Measurements from ENCODE around the gene IL1R1.

IL1R1 gene

DNA sequence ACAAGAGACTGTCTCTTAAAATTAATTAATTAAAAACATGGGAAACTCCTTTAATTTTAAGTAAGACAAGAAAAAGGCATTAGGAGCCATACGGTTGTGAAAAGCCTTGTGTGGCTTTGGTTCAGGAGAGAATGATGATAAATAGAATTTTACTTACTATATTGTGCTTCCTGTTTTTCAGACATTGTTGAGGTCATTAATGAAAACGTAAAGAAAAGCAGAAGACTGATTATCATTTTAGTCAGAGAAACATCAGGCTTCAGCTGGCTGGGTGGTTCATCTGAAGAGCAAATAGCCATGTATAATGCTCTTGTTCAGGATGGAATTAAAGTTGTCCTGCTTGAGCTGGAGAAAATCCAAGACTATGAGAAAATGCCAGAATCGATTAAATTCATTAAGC is 33.6 kb downstream of the IL1R1 start:
- DNase-seq (ENCODE audit: low spot score) = no peak

DNA sequence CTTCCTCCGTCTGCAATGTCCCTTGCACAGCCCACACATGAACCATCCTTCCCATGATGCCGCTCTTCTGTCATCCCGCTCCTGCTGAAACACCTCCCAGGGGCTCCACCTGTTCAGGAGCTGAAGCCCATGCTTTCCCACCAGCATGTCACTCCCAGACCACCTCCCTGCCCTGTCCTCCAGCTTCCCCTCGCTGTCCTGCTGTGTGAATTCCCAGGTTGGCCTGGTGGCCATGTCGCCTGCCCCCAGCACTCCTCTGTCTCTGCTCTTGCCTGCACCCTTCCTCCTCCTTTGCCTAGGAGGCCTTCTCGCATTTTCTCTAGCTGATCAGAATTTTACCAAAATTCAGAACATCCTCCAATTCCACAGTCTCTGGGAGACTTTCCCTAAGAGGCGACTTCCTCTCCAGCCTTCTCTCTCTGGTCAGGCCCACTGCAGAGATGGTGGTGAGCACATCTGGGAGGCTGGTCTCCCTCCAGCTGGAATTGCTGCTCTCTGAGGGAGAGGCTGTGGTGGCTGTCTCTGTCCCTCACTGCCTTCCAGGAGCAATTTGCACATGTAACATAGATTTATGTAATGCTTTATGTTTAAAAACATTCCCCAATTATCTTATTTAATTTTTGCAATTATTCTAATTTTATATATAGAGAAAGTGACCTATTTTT is 35.4 kb downstream of the IL1R1 start:
- no peak for DNase-seq (ENCODE audit: low spot score)

- DNase-seq (ENCODE audit: low spot score) = no peak
Observed at GRCh38 chr2:102179061-102179460, 36.5 kb downstream of the IL1R1 start.

DNA sequence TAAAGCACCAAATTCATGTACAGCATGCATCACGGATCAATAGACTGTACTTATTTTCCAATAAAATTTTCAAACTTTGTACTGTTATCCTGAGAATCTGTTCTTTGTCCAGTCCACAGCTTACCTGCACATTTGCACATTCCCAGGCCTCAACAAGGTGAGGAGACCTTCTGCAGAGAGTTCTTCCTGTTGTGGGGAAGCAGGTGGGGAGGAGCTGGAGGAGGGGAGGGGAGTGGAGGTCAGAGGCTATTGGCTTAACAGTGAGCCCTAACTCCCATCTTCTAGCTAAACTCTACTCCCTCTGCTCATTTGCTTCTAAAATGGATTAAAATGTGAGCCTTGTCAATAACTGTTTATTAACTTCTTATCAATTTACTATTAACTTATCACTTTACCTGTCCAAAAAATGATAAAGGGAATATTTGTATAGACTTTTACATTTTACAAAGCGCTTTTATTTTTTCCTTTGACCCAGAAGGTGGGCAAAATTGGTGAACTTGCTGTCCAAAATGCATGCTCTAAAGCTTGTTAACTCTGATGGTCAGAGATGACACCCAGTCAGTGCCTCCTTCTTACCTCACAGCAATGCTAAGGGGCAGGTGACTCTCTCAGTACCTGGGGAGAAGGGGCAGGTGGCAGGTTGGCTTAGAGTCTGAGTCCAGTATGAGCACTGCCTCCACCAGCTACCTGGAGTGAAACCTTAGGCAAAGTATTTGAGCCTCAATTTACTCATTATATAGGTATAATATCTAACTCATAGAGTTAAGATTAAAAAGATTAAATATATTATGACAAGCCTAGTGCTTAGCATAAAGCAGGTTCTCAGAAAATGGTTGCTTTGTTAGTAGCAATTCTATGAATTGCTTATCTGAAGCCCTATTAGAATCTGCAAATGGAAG is 37.5 kb downstream of the IL1R1 start:
- no peak for DNase-seq (ENCODE audit: low spot score)

GRCh38 chr2:102180687-102180999 is 38.1 kb downstream of the IL1R1 start:
- DNase-seq (ENCODE audit: low spot score) = no peak

GRCh38 chr2:102181376-102181775 is 38.8 kb downstream of the IL1R1 start:
- no peak for DNase-seq (ENCODE audit: low spot score)

GRCh38 chr2:102181919-102182635 is 39.5 kb downstream of the IL1R1 start:
- no peak for DNase-seq (ENCODE audit: low spot score)

DNA sequence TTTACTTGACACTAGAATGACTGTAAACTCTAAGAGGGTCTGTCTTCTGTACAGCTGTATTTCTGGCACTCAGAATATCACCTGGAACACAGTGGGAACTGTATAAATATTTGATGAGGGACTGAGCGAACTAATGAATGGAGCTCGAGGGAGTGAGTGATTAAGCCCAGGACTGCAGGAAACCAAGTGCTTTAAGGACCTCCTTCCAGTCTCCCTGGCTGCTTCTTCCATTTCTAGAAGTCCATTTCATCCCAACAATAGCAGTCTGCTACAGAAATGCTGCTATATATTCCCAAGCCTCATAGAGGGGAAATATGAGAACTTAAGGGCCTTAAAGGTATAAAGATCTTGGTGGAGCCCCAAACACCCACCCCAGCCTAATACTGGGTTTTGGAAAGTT is 41.5 kb downstream of the IL1R1 start:
- no peak for DNase-seq (ENCODE audit: low spot score)

DNA sequence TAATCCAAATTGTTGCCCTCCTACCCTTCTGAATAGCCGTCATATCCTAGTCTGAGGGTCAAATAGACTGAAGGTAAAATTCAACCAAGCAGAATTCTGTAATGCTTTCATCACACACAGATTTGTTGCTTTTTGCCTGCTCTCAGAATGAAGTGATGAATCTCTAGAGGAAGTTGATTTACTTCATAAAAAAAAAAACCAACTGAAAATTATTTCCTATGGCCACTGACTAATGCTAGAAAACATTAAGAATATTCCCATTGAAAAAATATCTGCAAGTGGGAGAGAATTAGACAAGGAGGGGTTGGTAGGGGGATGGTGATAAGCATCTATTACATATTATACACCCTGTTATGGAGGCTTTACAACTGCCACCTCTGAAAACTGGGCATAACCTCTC is 42.0 kb downstream of the IL1R1 start:
- DNase-seq (ENCODE audit: low spot score) = no peak

GRCh38 chr2:102185347-102185746 is 42.8 kb downstream of the IL1R1 start:
- DNase-seq (ENCODE audit: low spot score) = no peak

DNA sequence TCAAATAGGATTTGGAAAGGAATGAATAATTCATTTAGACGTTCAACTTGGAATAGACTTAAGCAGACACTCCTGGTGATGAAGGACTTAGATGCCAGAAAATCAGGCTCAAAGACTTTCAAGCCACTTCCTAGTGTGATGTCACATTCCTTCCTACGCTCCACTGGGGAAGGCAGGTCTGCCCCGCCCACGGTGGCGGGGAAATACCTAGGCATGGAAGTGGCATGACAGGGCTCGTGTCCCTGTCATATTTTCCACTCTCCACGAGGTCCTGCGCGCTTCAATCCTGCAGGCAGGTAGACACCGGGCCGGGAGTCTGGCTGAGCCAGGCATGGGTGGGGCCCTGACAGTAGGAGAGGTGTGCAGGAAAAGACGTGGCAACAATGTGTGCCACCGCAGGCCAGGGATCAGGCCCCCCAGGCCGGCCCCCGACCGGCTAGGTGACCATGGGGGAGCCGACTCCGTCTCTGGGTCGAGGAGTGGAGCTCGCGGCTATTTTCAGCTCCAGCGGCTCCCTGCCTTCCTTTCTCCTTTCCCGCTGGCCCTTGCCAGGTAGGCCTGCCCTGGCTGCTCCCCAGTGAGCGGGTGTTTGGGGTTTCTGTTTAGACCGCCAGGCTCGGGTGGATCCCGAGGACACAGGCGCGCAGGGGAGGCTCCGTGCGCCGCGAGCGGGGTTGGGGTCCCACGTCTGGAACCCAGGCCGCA is 44.4 kb downstream of the IL1R1 start, which contains the start of gene IL1RL2:
TSS of gene IL1RL2 (plus strand) at position 233 of the 705 bp plus-strand sequence. CDS start 845 bp downstream, outside the sequence.
- no peak for DNase-seq (ENCODE audit: low spot score)

DNA sequence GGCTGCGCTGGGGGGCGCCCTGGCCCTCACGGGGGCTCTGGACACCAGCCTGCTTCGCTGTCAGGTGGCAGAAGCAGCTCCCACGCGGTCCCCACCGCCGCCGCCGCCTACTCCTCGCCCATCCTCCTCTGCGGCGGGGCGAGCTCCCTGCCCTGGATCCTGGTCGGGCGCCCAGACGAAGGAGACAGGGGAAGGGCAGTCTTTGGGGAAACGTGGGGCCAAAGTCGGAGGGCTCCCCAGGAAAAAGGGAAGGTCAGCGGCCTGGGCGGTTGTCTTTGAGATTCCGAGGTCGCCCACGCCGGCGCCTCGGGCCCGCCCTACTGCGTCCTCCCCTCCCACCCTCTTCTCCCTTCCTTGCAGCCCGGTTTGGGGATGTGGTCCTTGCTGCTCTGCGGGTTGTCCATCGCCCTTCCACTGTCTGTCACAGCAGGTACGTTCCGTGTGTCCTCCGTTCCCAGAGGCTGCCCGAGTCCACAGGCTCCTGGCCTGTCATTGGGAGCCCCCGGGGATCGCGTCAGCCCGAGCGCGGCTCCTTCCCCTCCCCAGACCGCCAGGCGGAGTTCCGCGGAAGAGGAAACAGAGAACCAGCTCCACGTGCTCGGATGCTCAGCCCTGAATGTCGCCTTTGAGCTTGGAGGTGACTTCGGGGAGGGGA is 45.1 kb downstream of the IL1R1 start:
- peak; percentile 40 for DNase-seq (ENCODE audit: low spot score)

DNA sequence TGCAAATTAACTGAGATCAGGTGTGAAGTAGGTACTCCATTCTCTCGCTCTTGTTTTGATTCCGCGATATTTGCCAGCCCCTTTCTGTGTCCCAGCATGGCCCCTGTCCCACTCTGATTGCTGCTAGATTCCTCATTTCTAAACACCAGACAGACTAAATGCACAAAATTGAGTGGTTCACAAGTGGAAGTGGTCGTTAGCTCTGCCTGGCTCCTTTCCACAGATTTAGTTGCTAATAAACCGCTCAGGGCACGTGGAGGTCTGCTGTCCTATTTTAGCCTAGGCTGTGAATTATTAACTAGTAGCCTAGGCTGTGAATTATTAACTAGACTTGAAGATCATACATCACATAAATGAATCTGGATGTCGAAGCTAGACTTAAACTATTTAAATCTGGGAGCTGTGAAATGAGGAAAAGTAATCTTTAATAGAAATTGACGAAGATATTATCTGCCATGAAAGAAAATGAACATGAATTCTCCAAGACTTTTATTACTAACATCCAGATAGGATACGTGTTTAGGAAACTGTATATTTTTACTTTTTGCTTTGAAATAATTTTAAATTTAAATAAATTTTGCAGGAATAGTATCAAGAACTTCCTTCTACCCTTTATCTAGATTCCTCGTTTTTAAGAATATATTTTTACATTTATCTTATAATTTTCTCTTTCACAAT is 48.0 kb downstream of the IL1R1 start:
- no peak for DNase-seq (ENCODE audit: low spot score)

DNA sequence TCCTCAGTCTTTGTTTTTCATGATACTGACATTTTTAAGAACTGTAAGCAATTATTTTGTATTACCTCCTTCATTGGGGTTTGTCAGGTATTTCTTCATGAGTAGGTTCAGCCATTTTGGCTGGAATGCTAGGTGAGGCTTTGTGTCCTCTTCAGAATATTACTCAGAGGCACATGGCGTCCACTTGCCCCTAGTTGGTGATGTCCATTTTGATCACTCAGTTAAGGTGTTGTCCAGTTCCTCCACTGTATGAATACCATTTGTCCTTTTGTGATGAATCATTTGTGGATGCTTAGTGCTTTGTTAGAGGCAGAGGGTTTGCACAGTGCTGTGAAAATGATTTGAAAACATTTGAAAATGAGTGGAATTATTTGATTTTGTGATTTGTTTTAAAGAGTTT is 49.0 kb downstream of the IL1R1 start:
- no peak for DNase-seq (ENCODE audit: low spot score)

- DNase-seq (ENCODE audit: low spot score) = no peak
Observed at GRCh38 chr2:102193074-102193473, 50.5 kb downstream of the IL1R1 start.

DNA sequence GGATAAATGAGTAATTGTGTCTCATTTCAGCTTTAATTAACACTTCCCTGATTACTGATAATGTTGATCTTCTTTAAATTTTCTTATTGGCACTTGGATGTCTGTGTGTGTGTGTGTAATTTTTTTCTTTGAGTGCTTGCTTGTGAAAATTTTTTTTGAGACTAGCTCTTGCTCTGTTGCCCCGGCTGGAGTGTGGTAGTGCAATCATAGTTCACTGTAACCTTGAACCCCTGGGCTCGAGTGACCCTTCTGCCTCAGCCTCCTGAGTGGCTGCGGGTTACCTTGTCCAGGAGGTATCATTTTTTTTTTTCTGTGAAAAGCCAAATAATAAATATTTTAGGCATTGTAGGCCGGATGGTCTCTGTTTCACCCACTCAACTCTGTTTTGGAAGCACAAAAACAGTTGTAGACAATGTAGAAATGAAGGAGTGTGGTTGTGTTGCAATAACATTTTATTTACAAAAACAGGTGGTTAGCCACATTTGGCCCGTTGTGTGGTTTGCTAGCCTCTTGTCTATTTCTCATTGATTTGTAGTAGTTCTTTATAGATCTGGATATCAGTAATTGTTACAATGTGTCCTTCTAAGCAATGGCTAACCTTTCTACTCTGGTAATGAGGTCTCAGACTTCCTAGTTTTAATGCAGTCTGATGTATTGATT is 52.2 kb downstream of the IL1R1 start:
- DNase-seq (ENCODE audit: low spot score) = no peak

DNA sequence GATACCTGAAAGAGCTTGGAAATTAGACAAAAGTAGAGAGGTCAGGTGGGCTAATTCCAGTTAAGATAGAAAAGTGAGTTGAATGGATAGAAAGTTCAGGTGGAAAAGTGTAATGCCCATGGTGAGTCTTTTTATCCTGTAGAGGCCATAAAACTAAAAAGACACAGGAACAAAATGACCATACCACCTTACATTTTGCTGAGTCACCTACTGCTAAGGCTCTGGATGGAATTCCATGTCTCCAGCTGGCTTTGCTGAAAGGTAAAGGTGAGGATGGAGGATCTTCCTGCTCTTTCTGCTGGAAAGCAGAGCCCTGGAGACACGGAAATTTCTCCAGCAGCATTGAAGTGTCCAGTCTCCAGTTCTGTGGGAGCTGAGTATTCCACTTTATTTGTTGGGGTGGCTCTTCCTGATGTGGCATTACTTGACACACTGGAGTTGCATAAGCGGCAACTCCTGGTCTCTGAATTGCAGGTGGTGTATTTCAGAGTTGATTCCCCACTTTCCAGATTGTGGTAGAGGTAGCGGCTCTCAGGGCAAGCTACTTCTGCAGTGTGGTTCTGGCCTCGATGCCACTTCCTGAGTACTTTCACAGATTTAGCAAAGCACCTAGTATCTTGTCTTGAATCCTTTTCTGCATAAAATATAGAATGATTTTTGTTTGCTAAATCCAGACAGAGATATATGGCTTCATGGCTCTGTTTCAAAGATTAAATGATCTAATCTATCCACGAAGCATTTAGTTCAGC is 55.0 kb downstream of the IL1R1 start:
- no peak for DNase-seq (ENCODE audit: low spot score)

- no peak for DNase-seq (ENCODE audit: low spot score)
Observed at GRCh38 chr2:102200539-102200938, 58.0 kb downstream of the IL1R1 start.

DNA sequence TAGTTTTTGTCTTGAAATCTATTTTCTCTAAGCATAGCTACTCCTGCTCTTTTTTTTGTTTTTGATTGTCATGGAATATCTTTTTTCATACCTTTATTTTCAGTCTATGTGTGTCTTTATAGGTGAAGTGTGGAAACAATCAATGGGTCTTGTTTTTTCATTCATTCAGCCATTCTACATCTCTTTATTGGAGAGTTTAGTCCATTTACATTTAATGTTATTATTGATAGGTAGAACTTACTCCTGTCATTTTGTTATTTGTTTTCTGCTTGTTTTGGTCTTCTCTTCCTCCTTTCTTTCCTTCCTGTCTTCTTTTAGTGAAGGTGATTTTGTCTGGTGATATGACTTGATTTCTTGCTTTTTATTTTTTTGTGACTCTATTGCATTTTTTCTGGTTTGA is 62.1 kb downstream of the IL1R1 start:
- DNase-seq (ENCODE audit: low spot score) = no peak

All from CD4-positive, alpha-beta T cell treated with Interleukin-6 at 100 ng/mL for 8 hours (primary cell).